Activated T-cell treated with anti-CD3 and anti-CD28 coated beads, Interleukin-2, amount 50 U/mL, for 72 hours (primary cell): ENCODE measurements around the gene PSPC1. TPM values are rescaled to one million over a fixed set of nuclear protein-coding genes. Genes with fewer than 3 reads are reported as not detected.
"Not testable (repeated sequence)": the region's sequence is repeated elsewhere in the genome, so short reads cannot be mapped to it uniquely, and the experiment has no call there.

ENCODE experiments used
- ATAC-seq, 2 donors: fragments of 150-1000 bp; cut with Tn5 transposase; replicated peaks in 1 of 2; 2 replicates each; pipeline ENCODE4 v1.10.0; 2021; ENCODE audit warnings: moderate library complexity in 2 of 2, mild to moderate bottlenecking in 1 of 2
- DNase-seq, 2 donors: peaks; one replicate each; pipeline ENCODE4 v3.0.0; 2021 to 2022; ENCODE audit warnings: mixed read lengths in 1 of 2
- H3K27ac Mint-ChIP-seq: one replicate; pipeline ENCODE4 v1.8.0; 2022; ENCODE audit warnings: mild to moderate bottlenecking, moderate library complexity, mixed read lengths
- H3K27me3 Mint-ChIP-seq: one replicate; pipeline ENCODE4 v1.8.0; 2022; ENCODE audit warnings: low read depth, mixed read lengths
- H3K36me3 Mint-ChIP-seq, 2 donors: one replicate each; pipeline ENCODE4 v1.8.0; 2022; ENCODE audit warnings: mixed read lengths in 2 of 2, mild to moderate bottlenecking in 1 of 2; ENCODE audit not compliant: insufficient read depth in 2 of 2
- H3K4me1 Mint-ChIP-seq: one replicate; pipeline ENCODE4 v1.8.0; 2022; ENCODE audit warnings: low read depth, mixed read lengths
- H3K4me3 Mint-ChIP-seq, 2 donors: one replicate each; pipeline ENCODE4 v1.8.0; 2022; ENCODE audit warnings: mild to moderate bottlenecking in 2 of 2, mixed read lengths in 2 of 2, moderate library complexity in 2 of 2
- H3K9me3 Mint-ChIP-seq, 2 donors: one replicate each; pipeline ENCODE4 v1.8.0; 2022; ENCODE audit warnings: mixed read lengths in 2 of 2
- total RNA-seq, 2 donors: library from RNA; stranded (reverse); gene quantifications; one replicate each; pipeline ENCODE4 v1.2.3, GENCODE V29; 2022

Gene PSPC1
- total RNA-seq, 2 donors from 2014 or later: 51.0 to 52.7 TPM

- peak overlapping the region; percentile 31 for H3K27ac Mint-ChIP-seq
- H3K4me1 Mint-ChIP-seq: no peaks in the 10 kb centered on the region
- H3K9me3 Mint-ChIP-seq: no peaks in the 10 kb centered on the region
These were observed 56.1 kb downstream of the PSPC1 start for GRCh38 chr13:19726611-19727010.

GRCh38 chr13:19725320-19725719 lies 57.4 kb downstream of the PSPC1 start:
- no peaks in the 10 kb centered on the region for H3K27me3 Mint-ChIP-seq
- H3K9me3 Mint-ChIP-seq: no peaks in the 10 kb centered on the region
- DNase-seq: no peak
- no peak overlapping the region for H3K27ac Mint-ChIP-seq
- no peak overlapping the region for H3K4me3 Mint-ChIP-seq
- H3K36me3 Mint-ChIP-seq: peaks cover 8 to 23% of the 10 kb centered on the region in 2 donors
- no peaks in the 10 kb centered on the region for H3K4me1 Mint-ChIP-seq
- ATAC-seq: no peak

More at GRCh38 chr13:19726611-19727010, 56.1 kb downstream of the PSPC1 start:
- no peak for ATAC-seq
- Mint-ChIP-seq H3K4me3 (no peak overlapping the region), H3K27me3 (no peaks in the 10 kb centered on the region), H3K36me3 (peaks cover 8 to 23% of the 10 kb centered on the region in 2 donors)
- no peak for DNase-seq

- no peaks in the 10 kb centered on the region for H3K4me1 Mint-ChIP-seq
- ATAC-seq: no peak
These were observed 62.7 kb downstream of the PSPC1 start for GRCh38 chr13:19720039-19720438.

GRCh38 chr13:19713186-19713965 lies 69.4 kb downstream of the PSPC1 start:
- Mint-ChIP-seq H3K27me3 (no peaks in the 10 kb centered on the region), H3K27ac (peak overlapping the region; percentile 87), H3K4me3 (peak overlapping the region in 1 of 2 donors; percentile 60), H3K9me3 (no peaks in the 10 kb centered on the region), H3K36me3 (peaks cover 0 to 10% of the 10 kb centered on the region in 2 donors), H3K4me1 (peaks cover 23% of the 10 kb centered on the region)
- peak in 1 of 2 donors; percentile 25 for DNase-seq
- ATAC-seq: peak; percentile 88 to 99

More at GRCh38 chr13:19720039-19720438, 62.7 kb downstream of the PSPC1 start:
- Mint-ChIP-seq H3K4me3 (no peak overlapping the region), H3K36me3 (peaks cover 0 to 12% of the 10 kb centered on the region in 2 donors), H3K27ac (no peak overlapping the region), H3K27me3 (no peaks in the 10 kb centered on the region), H3K9me3 (no peaks in the 10 kb centered on the region)
- DNase-seq: no peak

- not testable (repeated sequence) for H3K4me3 Mint-ChIP-seq, H3K36me3 Mint-ChIP-seq, H3K27ac Mint-ChIP-seq, ATAC-seq, H3K27me3 Mint-ChIP-seq, H3K9me3 Mint-ChIP-seq, DNase-seq
- H3K4me1 Mint-ChIP-seq: peaks cover 21% of the 10 kb centered on the region
These were observed 73.0 kb downstream of the PSPC1 start for GRCh38 chr13:19709782-19710181.

GRCh38 chr13:19709039-19709438 lies 73.7 kb downstream of the PSPC1 start:
- not testable (repeated sequence) for DNase-seq, ATAC-seq, H3K9me3 Mint-ChIP-seq, H3K4me3 Mint-ChIP-seq, H3K36me3 Mint-ChIP-seq, H3K27ac Mint-ChIP-seq, H3K27me3 Mint-ChIP-seq
- H3K4me1 Mint-ChIP-seq: peaks cover 13% of the 10 kb centered on the region

- DNase-seq, ATAC-seq, H3K4me1 Mint-ChIP-seq, H3K27me3 Mint-ChIP-seq, H3K4me3 Mint-ChIP-seq, H3K9me3 Mint-ChIP-seq: not testable (repeated sequence)
- peaks cover 2 to 13% of the 10 kb centered on the region in 2 donors for H3K36me3 Mint-ChIP-seq
- peak overlapping the region; percentile 33 for H3K27ac Mint-ChIP-seq
These were observed 78.5 kb downstream of the PSPC1 start for GRCh38 chr13:19704256-19704655.

GRCh38 chr13:19701619-19702018 lies 81.1 kb downstream of the PSPC1 start:
- not testable (repeated sequence) for H3K4me1 Mint-ChIP-seq, DNase-seq, H3K27me3 Mint-ChIP-seq, ATAC-seq, H3K27ac Mint-ChIP-seq, H3K9me3 Mint-ChIP-seq, H3K4me3 Mint-ChIP-seq
- H3K36me3 Mint-ChIP-seq: peaks cover 2 to 11% of the 10 kb centered on the region in 2 donors

- not testable (repeated sequence) for ATAC-seq
These were observed 81.8 kb downstream of the PSPC1 start for GRCh38 chr13:19700963-19701362.

GRCh38 chr13:19695829-19696228 lies 86.9 kb downstream of the PSPC1 start:
- Mint-ChIP-seq H3K9me3 (no peaks in the 10 kb centered on the region), H3K4me1 (peaks cover 18% of the 10 kb centered on the region), H3K27me3 (no peaks in the 10 kb centered on the region), H3K27ac (no peak overlapping the region), H3K36me3 (peaks cover 5 to 18% of the 10 kb centered on the region in 2 donors), H3K4me3 (no peak overlapping the region)
- DNase-seq: no peak
- no peak for ATAC-seq

More at GRCh38 chr13:19700963-19701362, 81.8 kb downstream of the PSPC1 start:
- not testable (repeated sequence) for DNase-seq, H3K27me3 Mint-ChIP-seq, H3K4me3 Mint-ChIP-seq, H3K4me1 Mint-ChIP-seq, H3K9me3 Mint-ChIP-seq, H3K27ac Mint-ChIP-seq
- peaks cover 2 to 11% of the 10 kb centered on the region in 2 donors for H3K36me3 Mint-ChIP-seq

- no peak overlapping the region for H3K27ac Mint-ChIP-seq
- no peak overlapping the region for H3K4me3 Mint-ChIP-seq
- no peak for DNase-seq
- H3K4me1 Mint-ChIP-seq: peaks cover 18% of the 10 kb centered on the region
- H3K36me3 Mint-ChIP-seq: peaks cover 7 to 18% of the 10 kb centered on the region in 2 donors
- H3K9me3 Mint-ChIP-seq: no peaks in the 10 kb centered on the region
- no peaks in the 10 kb centered on the region for H3K27me3 Mint-ChIP-seq
- no peak for ATAC-seq
These were observed 87.3 kb downstream of the PSPC1 start for GRCh38 chr13:19695428-19695827.

GRCh38 chr13:19691447-19691846 lies 91.3 kb downstream of the PSPC1 start:
- H3K4me1 Mint-ChIP-seq: peaks cover 18% of the 10 kb centered on the region
- H3K9me3 Mint-ChIP-seq, H3K27me3 Mint-ChIP-seq, H3K4me3 Mint-ChIP-seq, H3K27ac Mint-ChIP-seq, ATAC-seq, DNase-seq: not testable (repeated sequence)
- H3K36me3 Mint-ChIP-seq: peaks cover 5 to 12% of the 10 kb centered on the region in 2 donors

- Mint-ChIP-seq H3K36me3 (no peaks in the 10 kb centered on the region), H3K27ac (no peak overlapping the region), H3K4me3 (no peak overlapping the region), H3K27me3 (no peaks in the 10 kb centered on the region), H3K4me1 (peaks cover 19% of the 10 kb centered on the region), H3K9me3 (no peaks in the 10 kb centered on the region)
- ATAC-seq (no peak), DNase-seq (no peak)
These were observed 97.3 kb downstream of the PSPC1 start for GRCh38 chr13:19685437-19685836.
